HG03442 (cell line): ENCODE results near the gene BAD.

Source experiments
- ATAC-seq: cut with Tn5 transposase; IDR thresholded peaks from one replicate; pipeline ENCODE4 v1.9.1; 2021; ENCODE audit warnings: mild to moderate bottlenecking, moderate library complexity; ENCODE audit not compliant: unreplicated experiment

Gene BAD

GRCh38 chr11:64232967-64233315 lies 51.5 kb downstream of the BAD start:
- no peak for ATAC-seq

GRCh38 chr11:64232182-64232966 lies 52.1 kb downstream of the BAD start:
- no peak for ATAC-seq

- ATAC-seq: no peak
Measured at GRCh38 chr11:64231546-64231945, 52.9 kb downstream of the BAD start.

GRCh38 chr11:64230985-64231365 lies 53.5 kb downstream of the BAD start:
- no peak for ATAC-seq

GRCh38 chr11:64230171-64230984 lies 54.1 kb downstream of the BAD start, which contains the start of gene DNAJC4:
Gene DNAJC4 (plus strand): TSS chr11:64230548. CDS start chr11:64230855, 307 bp downstream.
- peak; percentile 37 for ATAC-seq

- ATAC-seq: no peak
Measured at GRCh38 chr11:64229744-64230170, 54.7 kb downstream of the BAD start.

- no peak for ATAC-seq
Measured at GRCh38 chr11:64229090-64229743, 55.2 kb downstream of the BAD start.

GRCh38 chr11:64227405-64227956 lies 57.0 kb downstream of the BAD start:
- ATAC-seq: no peak

GRCh38 chr11:64226507-64227051 lies 57.9 kb downstream of the BAD start:
- ATAC-seq: no peak

- peak; percentile 40 for ATAC-seq
Measured at GRCh38 chr11:64225608-64226506, 58.6 kb downstream of the BAD start, which contains the start of the genes NUDT22 and TRPT1. Gene NUDT22 (plus strand): TSS chr11:64226274. CDS start chr11:64226653, 379 bp downstream. Gene TRPT1 (minus strand): TSS chr11:64226186. CDS start chr11:64225860, 326 bp downstream.

GRCh38 chr11:64224891-64225607 lies 59.4 kb downstream of the BAD start:
- no peak for ATAC-seq

GRCh38 chr11:64224151-64224890 lies 60.1 kb downstream of the BAD start:
- no peak for ATAC-seq

- no peak for ATAC-seq
Measured at GRCh38 chr11:64223001-64223651, 61.3 kb downstream of the BAD start.

- no peak for ATAC-seq
Measured at GRCh38 chr11:64222651-64223000, 61.8 kb downstream of the BAD start.

GRCh38 chr11:64220798-64221197 lies 63.7 kb downstream of the BAD start:
- no peak for ATAC-seq

- ATAC-seq: no peak
Measured at GRCh38 chr11:64220271-64220670, 64.2 kb downstream of the BAD start.
